ENCODE measurements around the gene TRAK2.
"Not testable (repeated sequence)": the region's sequence is repeated elsewhere in the genome, so short reads cannot be mapped to it uniquely, and the experiment has no call there.

GRCh38 chr2:201439336-201439922 is 11.8 kb downstream of the TRAK2 start:
- not testable (repeated sequence) for TF ChIP-seq POLR2AphosphoS5, POLR2A, CTCF, EP300 (IDR thresholded peaks at IDR 0.05)
